KBM-7 (cell line): ENCODE data around the gene HEY2.
A peak's percentile ranks its signal among the peaks of the same experiment; 100 is the strongest.
"Not testable (repeated sequence)": the region's sequence is repeated elsewhere in the genome, so short reads cannot be mapped to it uniquely, and the experiment has no call there.

Source experiments
- DNase-seq: peaks from one replicate; pipeline ENCODE4 v3.0.0-alpha.2; 2015
- in situ Hi-C: fragments of 300-500 bp; cut with MboI; formaldehyde crosslinking; loops from 2 replicates; pipeline ENCODE4 v1.14.3; 2020; ENCODE audit warnings: low sequenced_read_pairs, low pct_unique_long_range_greater_than_20kb, mixed read lengths

Gene HEY2

DNA sequence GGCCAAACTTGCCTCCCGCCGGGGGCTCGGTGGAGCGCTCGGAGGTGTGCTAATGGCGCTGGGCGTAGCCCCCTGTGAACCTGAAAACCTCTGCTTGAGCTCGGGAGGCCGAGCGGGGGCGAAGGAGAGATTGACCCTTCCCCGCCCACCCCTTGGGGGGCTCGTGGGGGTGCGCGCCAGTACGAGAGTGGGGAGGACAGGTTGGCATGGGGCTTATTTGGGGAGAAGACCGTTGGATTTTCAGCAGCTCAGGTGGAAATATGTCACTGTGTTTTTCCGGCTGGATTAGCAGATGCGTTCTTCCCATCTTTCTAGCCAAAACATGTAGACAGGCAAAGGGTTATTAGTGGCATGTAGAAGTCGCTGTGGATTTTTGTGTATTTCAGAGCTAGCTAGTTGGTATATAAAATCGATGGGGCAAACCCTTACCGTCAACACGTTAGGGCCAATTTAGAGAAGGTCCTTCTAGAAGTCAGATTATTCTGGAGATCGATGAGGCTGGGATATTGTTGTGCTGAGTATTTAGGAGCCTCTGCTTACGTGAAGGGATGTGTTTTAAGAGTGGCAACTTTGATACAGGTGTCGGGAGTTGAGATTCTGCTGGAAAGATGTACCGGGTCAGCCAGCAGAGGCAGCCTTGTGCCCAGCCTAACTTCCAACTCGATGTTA, 41.9 kb downstream of the HEY2 start:
- DNase-seq: peak; percentile 76

DNA sequence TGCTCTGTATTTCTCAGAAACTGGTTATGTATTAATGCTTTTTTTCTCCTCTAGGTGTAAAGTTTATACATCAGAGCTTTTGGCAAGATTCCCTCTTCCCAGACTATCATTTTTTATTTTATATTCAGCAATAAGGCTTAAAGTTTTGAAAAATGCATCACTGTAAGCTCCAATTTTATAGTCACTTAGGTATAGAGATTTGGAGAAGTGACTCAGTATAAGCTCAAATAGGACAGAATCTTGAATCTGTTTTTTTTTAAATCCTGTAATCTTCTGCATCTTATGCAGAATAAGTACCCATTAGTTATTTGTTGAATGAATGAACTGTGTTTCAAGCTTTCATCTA, 42.4 kb downstream of the HEY2 start:
- in situ Hi-C loops: no loop called here
- no peak for DNase-seq

More for the DNA sequence above, 41.9 kb downstream of the HEY2 start:
- in situ Hi-C loops: no loop called here

DNA sequence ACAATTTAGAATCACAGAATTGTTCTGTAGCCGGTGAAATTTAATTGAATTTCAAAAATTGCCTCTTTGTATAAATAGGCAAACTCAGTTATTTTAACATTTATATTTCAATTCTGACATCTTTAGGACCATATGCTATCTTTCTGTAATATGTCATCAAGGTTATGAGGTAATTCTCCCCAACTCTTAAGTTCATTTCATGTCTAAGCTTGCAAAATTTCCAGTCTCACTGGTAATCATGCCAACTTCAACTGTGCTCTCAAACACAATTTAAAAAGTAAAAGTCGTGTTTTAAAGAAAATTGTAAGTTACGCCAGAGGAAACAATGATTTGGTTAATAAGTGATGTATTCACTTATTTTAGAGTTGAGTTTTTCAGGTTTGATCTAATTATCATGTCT, 42.7 kb downstream of the HEY2 start:
- in situ Hi-C loops: no loop called here
- DNase-seq: no peak

DNA sequence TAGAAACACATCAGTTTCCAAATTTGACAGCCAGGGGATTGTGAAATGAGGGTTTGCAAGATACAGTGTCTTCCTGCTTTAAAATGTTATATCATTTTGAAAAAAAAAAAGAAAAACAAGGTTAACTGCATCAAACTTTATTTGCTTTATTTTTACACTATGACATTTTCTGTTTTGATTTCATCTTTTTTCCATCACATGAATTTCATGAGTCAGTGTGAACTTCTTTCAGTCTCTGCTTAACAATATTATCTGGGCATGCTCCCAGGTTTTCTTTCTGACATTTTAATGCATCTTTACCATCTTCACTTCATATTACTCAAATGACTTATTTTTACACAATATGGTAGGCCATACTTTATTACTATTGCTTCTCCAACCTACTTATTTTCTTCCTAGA, 43.2 kb downstream of the HEY2 start:
- in situ Hi-C loops: no loop called here
- no peak for DNase-seq

DNA sequence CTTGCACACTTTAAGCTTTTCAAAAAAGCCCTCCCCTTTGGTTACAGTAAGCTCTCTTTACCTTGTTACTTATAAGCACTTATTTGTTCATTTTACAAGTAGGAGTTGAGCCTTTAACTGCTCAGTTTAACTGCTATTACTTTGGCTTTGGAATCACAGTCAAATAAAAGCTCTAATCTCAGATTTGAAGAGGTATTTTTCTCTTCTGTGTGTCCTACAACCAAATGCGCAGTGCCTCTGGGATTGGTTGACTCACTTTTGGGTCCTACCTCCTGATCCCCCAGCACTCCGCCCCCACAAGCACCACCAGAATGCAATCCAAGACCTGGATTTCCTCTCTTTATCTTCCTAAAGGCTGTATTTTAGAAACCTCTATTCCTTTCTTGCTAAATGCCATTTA, 43.8 kb downstream of the HEY2 start:
- in situ Hi-C loops: no loop called here
- DNase-seq: no peak

DNA sequence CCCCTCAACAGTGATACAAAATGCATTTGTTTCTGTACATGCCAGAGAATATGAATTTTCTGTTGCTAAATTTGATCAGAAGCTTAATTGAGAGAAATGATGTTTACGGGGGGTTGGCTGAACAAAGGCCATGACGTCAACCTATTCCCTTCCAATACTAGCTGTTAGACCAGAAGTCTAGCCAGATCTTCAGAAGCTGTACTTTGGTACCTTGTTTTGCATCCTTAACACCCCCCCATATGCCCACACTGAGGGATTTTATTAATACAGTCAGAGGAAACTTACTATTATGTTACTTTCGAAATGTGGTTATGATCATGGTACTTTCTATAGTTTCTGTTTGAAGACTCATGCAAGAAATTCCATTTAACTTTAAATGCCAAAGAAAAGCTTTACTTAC, 44.4 kb downstream of the HEY2 start:
- in situ Hi-C loops: no loop called here
- DNase-seq: no peak

DNA sequence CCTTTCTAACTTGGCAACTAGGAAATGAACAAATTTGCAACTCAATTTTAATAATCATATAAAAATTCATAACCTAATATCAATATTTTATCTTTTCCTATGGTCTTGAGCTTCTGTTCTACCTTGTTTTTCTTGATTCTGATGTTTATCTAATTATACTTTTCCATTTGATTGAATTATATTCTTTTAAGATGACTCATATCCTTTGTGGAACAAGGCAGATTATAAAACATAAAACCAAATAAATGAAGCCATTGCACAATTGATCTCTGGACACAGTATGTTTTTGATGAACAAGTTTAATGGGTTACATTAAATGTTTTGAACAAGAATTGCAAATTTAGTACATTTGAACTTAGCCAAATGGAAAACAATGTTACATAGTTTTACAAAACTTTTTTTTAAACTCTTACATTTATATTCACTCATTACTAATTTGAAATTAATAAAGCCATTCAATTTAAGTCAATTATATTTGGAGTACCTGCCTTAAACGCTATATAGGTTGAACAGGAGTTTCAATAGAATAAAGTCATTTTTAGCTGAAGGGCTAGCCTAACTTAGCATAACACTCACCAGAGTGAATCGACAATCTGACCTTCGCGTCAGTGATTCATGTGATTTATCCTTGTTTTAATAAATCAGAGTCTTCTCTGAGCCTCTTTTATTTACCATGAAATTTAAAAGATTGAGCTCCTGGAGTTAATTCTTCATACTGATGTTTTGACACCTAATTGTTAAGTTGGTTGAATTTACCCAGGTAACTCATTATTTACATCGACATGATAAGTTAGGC, 45.1 kb downstream of the HEY2 start:
- in situ Hi-C loops: no loop called here

DNA sequence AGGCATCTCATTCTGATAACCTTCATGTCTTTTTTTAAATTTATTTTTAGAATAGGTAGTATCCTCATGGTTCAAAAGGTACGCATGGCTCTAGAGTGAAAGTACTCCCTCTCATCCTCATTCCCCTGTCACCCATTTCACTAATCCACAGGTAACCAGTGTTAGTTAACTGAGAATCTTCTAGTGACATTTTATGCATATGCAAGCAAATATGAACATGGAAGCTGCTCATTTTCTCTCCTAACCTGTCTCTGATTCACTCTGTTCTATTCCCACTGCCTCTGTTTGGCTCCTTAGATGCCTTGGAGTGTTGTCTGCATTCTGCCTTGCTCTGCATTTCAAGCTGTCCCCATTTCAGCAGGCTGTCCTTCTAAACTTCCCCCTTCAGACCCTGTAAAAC, 45.9 kb downstream of the HEY2 start:
- DNase-seq: no peak
- in situ Hi-C loops: no loop called here

More for the DNA sequence above, 45.1 kb downstream of the HEY2 start:
- no peak for DNase-seq

DNA sequence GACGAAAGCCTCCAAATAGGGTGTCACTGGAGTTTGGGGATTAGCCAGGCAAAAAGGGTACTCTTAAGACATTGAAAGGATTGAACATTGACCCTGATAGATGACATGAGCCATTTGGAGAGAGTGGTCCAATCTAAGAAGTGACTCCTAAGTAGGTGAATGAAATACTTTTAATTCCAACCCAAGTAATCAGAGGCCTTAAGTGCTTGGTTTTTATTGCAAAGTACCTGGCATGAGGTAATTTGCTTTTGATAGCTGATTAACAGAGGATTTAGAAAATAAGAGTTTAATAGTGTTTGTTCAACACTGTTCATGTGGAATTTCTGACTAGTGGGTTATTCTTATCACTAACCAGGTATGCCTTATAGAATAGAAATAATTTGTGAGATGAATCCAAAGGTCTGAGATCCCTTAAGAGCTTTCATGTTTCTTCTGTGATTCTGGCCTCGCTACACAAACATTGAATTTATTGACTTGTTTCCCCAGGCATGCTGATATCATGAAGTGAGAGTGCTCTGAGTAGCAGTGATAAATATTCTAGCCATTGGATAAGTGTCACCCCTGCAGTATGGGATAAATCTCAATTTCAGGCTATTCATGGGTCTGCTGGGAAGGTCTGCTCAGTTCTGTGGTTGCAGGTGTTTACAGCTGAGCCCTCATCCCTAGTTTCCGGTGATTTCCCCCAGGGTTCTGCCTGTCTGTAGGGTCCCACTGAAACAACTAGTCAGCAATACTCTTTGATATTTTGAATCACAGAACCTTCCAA, 47.9 kb downstream of the HEY2 start:
- no peak for DNase-seq
- in situ Hi-C loops: no loop called here

DNA sequence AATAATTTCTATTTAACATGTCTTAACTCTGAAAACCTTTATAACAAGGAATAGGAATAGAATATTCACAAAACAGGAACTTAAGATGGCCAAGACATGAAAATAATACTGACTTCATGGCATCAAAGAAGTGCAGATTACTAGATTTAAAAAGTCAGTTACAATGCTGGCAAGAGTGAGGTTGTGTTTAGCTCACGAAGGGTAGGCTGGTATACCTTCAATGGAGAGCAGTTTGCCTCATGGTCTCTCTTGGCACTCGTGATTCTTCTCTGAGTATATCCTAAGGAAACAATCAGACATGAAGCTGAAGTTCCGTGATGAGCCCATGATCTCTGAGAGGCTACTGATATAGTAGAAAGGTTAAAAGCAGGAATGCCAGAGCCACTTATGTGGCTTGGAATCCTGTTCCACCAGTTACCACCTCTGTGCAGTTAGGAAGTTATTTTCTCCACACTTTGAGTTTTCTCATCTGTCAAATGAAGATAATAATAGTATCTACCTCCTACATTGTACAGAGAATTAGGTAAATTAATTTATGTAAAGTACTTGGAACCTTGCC, 48.5 kb downstream of the HEY2 start:
- in situ Hi-C loops: no loop called here
- no peak for DNase-seq

DNA sequence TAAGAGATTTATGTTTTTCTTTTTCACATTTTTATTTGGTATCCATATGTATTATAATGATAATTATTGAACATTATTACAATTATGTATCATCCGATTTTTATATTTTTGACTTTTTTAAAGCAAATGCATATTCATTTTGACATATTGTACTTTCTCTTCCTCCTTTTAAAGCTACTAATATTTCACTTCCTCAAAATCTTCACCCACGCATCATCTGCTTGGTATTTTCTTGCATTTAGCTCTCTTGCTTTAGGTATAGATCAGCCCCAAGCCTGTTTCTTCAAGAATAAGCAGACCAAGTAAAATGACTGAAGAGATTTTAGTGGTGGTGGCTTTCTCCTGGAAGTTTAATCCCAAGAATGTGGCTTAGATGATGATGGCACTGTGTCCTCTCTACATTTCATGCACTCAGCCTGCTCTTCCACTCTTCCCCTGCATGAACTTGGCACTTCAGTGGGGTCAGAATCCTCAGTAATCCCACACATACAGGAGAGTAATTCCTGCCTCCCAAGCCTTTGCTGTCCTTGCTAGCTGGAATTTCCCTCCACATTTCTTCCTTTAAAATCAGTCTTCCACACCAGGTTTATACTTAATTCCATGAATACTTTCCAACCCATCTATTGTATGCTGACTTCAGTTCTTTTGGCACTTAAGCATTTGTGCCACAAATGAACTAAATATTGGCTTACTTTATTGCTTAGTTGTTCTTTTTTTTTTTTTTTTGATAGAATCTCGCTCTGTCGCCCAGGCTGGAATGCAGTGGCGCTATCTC, 49.5 kb downstream of the HEY2 start:
- in situ Hi-C loops: no loop called here
- peak; percentile 55 for DNase-seq

DNA sequence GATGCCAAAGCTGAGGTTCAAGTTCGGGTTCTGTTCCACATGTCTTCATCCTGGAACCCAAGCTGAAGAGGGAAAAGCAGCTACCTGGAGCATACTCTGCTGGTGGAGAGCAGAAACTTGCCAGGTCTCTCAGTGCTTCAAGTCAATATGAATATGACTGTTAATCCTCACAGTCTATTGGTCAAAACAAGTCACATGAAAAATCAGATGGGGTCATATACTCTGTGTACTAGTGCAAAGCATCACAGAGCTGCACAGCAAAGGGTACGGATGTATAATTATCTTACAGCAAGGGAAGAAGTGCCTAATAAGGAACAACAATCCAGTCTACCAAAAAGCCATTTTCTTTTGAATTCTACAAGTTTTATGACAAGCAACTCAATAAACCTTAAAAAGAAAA, 53.0 kb downstream of the HEY2 start:
- in situ Hi-C loops: no loop called here
- no peak for DNase-seq

DNA sequence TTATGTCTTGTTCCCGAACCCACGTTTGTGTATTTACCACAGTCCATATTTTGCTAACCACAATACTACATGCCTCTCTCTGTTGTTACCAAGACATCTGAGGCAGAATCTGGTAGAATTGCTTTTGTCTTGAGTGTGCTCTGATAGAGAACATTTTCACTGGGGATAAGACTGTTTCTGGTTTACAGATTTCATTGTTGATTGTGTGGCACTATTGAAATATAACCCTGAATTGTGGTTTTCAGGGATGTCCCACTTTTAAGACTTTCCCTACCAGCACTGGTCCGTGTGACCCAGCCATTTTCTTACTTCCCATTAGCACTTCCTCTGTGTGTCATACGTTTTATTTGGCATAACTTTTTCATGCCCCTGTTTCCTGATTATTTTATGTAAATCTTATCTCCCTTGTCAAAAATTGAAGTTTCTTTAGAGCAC, 53.5 kb downstream of the HEY2 start:
- in situ Hi-C loops: no loop called here
- peak; percentile 62 for DNase-seq

DNA sequence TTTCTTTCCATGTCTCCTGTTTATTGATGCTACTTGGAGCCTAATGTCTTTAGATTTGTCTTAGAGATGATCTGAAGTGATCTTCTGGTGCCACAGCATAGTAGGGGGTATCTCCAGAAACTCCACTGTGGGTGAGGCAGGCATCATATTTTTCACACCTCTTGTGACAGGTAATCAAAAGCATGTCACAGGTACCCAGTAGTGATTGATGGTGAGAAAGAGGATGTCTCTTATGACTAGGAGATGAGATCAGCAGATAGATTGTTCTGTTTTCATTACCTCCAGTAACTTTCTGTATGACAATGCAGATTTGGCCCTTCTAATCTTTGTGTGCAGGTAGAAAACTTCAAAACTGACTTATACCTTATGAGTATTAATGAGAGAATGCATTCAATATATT, 54.8 kb downstream of the HEY2 start:
- in situ Hi-C loops: no loop called here
- DNase-seq: no peak

DNA sequence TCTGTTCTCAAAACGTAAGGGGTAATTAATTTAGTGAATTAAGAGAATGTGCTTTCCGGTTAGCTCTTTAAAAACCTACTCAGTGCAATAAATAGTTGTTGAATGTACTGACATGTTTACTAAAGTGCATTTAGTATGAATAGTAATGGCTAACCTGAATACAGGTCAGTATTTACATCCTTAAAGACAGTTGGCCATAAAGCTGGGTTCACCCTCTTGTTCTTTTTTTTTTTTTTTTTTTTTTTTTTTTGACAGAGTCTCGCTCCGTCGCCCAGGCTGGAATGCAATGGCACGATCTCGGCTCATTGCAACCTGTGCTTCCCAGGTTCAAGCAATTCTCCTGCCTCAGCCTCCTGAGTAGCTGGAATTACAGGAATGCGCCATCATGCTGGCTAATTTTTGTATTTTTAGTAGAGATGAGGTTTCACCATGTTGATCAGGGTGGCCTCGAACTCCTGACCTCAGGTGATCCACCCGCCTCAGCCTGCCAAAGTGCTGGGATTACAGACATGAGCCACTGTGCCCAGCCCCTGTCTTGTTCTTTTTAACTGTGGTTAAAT, 55.5 kb downstream of the HEY2 start:
- in situ Hi-C loops: not testable (repeated sequence)

DNA sequence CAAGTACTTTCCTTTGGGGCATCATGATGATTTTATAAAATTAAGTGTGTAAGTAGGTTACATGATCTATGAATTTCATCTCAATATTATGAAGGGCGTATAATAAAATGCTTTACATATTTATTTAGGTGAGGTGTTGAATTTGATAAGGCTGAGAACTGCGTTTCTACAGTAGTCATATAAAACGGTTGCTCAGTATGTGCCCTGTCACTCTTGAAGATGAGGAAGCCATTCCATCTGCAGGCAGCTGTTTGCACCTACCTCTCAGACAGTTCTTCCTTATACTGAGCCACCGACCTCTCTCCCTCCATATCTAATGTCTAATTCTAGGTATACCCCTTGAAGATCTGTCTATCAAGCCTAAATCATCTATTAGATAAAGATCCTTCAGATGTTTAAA, 57.4 kb downstream of the HEY2 start:
- in situ Hi-C loops: no loop called here

More for the DNA sequence above, 55.5 kb downstream of the HEY2 start:
- not testable (repeated sequence) for DNase-seq

DNA sequence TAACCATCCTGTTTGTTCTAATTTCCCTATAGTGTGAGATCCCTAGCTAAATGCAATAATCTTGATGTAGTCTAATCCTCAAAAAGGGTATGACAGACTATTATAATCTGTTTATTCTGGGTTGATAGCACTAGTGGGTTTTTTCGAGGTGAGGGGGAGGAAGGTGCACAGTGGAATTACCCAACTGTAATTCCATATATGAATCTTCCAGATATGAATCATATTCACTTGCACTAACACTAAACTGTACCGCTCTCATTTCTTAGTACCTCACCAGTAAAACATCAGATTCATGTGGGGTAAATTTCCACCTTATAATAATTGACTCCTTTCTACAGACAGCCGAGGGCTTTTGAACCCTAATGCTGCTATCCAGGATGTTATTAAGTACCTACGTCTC, 57.9 kb downstream of the HEY2 start:
- in situ Hi-C loops: no loop called here
- no peak for DNase-seq

More for the DNA sequence above, 57.4 kb downstream of the HEY2 start:
- DNase-seq: no peak

DNA sequence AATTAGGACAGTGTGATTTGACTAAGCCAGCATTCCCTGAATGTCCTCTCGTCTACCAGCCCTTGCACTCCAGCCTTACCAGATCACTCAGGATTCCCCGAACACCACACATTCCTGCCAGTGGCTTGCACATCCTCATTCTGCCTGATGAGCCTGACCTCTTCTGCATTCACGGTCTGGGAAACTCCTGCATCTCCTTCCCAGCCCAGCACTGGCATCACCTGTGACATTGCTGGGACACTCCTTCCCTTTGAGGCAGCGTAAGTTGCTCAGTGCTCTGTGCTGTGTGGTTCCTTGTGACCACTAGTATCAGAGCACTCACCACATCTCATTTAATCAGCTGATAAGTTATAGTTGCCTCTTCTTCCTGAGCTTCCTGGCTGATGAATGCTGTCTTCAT, 58.6 kb downstream of the HEY2 start:
- in situ Hi-C loops: no loop called here
- no peak for DNase-seq

DNA sequence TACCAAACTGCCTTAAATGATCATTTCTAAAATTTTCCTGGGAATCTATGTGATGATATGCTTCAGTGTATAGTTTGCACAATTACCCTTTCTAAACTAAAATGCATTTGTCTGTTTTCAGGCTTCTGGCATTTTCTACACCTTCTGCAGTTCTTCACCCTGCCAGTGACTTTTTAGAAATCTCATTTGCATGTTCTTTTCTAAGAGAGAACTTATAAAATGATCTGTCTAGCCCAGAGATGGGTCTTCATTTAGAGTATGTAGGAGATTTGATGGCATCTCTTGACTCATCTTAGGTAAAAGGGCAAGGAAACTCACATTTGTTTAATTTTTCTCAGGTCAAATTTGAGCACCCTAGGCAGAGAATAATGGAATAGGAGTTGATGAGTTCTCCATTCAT, 59.2 kb downstream of the HEY2 start:
- in situ Hi-C loops: no loop called here
- DNase-seq: no peak
